A673 (cell line): ENCODE results near the gene ERI3.

ENCODE experiments used
- EZH2 ChIP-seq: fragments of 200-600 bp; sonication (generic); IDR thresholded peaks from 2 replicates; pipeline ENCODE4 v1.6.1; 2017; ENCODE audit warnings: borderline replicate concordance, low read depth, mild to moderate bottlenecking, mixed read lengths, antibody characterized with exemption, low read length; ENCODE audit not compliant: poor library complexity, severe bottlenecking
- TF ChIP-seq, protein P1 (sequence below): fragments of 300-800, 200-600 bp; sonication (generic); conservative IDR thresholded peaks from 2 replicates; pipeline ENCODE4 v1.5.1; 2017; ENCODE audit warnings: low read depth, mild to moderate bottlenecking, antibody characterized with exemption, low read length, moderate library complexity, mixed read lengths

DNA sequence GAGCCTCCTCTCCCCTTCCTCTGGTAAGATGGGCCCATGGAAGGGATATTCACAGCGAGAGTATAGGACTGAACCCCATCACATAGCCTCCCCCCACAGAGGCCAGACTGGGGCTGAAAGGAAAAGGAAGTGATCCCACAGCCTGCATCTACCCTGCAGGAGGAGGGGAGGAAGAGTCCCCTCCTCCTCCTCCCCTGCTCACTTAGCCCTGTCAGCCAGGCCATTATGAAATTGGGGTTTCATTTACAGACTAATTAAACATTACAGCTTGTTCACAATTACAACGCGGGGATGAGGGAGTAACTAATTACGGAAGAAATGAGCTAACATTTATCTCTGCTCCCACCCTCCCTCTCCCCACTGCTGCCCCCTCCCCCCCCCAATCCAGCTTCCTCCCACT is 116.4 kb downstream of the ERI3 start:
- TF ChIP-seq, protein P1, sequence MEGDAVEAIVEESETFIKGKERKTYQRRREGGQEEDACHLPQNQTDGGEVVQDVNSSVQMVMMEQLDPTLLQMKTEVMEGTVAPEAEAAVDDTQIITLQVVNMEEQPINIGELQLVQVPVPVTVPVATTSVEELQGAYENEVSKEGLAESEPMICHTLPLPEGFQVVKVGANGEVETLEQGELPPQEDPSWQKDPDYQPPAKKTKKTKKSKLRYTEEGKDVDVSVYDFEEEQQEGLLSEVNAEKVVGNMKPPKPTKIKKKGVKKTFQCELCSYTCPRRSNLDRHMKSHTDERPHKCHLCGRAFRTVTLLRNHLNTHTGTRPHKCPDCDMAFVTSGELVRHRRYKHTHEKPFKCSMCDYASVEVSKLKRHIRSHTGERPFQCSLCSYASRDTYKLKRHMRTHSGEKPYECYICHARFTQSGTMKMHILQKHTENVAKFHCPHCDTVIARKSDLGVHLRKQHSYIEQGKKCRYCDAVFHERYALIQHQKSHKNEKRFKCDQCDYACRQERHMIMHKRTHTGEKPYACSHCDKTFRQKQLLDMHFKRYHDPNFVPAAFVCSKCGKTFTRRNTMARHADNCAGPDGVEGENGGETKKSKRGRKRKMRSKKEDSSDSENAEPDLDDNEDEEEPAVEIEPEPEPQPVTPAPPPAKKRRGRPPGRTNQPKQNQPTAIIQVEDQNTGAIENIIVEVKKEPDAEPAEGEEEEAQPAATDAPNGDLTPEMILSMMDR, result no peak
- TF ChIP-seq EZH2, result no peak
